Mucosa of stomach (tissue), 1 donor: ENCODE results near the gene MED26.

Source experiments
- H3K27me3 ChIP-seq: one replicate; pipeline ENCODE4 v1.7.0; 2013; ENCODE audit warnings: mild to moderate bottlenecking, low read length; ENCODE audit not compliant: control insufficient read depth, insufficient read depth
- H3K36me3 ChIP-seq: one replicate; pipeline ENCODE4 v1.7.0; 2013; ENCODE audit warnings: low read length; ENCODE audit not compliant: control insufficient read depth, insufficient read depth
- H3K4me1 ChIP-seq: one replicate; pipeline ENCODE4 v1.7.0; 2013; ENCODE audit warnings: mild to moderate bottlenecking, low read length; ENCODE audit not compliant: control insufficient read depth, insufficient read depth
- H3K4me3 ChIP-seq: one replicate; pipeline ENCODE4 v1.7.0; 2013; ENCODE audit warnings: low read length
- H3K9ac ChIP-seq: one replicate; pipeline ENCODE4 v1.7.0; 2013; ENCODE audit warnings: mild to moderate bottlenecking, low read length, moderate library complexity
- H3K9me3 ChIP-seq: one replicate; pipeline ENCODE4 v1.7.0; 2013; ENCODE audit warnings: mild to moderate bottlenecking, low read length, moderate library complexity; ENCODE audit not compliant: control insufficient read depth
- donor health status: Pancreatic carcinoma.

Gene MED26

DNA sequence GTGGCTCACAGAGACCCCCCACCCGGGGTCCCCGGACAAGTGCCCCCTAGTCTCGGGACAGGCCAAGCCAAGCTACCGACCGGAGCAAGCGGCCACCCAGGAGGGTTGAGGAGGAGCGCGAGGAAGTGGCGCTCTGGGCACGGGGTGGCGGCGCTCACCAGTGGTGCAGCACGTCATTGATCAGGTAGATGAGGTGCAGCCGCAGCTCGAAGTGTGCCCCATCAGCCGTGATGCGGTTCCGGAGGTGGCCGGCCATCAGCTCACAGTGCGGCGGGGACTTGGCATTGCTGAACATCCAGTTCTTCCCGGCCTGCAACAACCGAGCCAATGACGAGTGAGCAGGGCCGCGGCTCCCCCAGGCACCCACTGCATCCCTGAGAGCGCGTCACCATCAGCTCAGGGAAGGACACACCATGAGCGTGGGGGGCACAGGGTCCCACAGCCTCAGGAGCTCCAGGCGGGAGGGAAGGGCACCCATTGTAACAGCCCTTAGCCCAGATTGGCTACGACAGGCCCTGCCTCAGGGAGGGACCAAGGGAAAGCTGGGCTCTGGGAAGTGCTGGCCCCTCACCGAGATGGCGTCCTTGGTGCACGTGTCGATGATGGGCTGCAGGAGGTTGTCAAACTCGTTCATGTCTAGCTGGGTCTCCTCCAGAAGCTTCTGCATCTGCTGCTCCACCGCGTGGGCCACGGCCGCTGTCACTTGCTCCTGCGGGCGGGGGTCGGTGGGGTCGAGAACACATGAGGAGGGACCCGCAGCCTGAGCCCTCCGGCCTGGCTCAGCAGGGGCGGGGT lies 95.4 kb downstream of the MED26 start:
- Histone ChIP-seq H3K9ac (no peak overlapping the region), H3K9me3 (no peaks in the 10 kb centered on the region), H3K27me3 (no peaks in the 10 kb centered on the region), H3K36me3 (peaks cover 24% of the 10 kb centered on the region), H3K4me3 (no peak overlapping the region), H3K4me1 (no peaks in the 10 kb centered on the region)

DNA sequence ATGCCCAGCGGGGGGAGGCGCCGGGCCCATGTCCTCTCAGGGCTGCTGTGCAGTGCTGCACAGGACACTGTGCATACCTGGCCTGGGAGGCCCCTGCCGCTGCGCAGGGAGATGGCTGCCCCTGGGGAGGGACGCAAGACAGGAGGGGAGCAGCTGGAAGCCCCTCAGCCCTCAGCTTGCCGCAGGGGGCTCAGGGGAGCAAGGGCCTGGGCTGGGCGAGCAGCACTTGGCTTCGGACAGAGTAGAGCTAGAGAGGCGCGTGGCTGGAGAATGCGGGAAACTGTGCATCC lies 96.7 kb downstream of the MED26 start:
- Histone ChIP-seq H3K36me3 (peaks cover 26% of the 10 kb centered on the region), H3K9me3 (no peaks in the 10 kb centered on the region), H3K9ac (no peak overlapping the region), H3K4me3 (no peak overlapping the region), H3K4me1 (no peaks in the 10 kb centered on the region), H3K27me3 (no peaks in the 10 kb centered on the region)

DNA sequence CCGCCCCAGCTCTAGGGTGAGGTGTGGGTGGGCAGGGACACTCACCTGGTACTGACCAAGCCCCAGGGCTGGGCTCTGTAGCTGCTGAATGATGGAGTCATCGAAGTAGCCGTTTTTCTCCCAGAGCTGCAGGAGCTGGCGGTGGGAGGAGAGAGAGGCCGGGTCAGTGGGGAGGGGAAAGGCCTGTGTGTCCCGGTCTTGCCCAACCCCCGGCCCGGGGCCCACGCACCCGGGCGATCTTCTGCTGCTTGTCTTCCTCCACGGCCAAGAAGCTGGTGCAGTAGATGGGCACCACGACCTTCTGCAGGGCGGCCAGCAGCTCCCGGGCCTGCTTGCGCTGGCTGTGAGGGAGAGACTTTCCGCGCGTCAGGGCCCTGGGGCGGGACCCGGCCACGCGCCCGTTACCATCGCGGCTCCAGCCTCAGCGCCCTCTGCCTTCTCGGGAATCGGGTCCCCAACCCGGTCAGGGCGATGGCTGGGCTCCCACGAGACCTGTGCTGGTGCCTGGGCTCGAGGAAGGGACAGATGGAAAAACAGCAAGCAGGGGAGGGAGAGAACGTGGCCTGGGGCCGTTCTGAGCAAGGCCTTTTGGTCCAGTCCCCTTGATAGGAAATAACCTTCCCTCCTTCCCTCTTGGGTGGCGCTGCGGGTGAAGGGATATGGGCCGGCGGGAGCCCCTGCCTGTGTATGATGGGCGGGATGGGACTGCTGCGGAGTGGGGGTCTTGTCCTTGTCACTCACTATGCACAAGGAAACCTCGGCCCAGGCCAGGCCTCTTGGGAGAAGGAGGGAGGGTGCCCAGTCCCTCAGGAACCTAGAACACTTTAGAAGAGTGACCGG lies 97.2 kb downstream of the MED26 start:
- Histone ChIP-seq H3K4me3 (no peak overlapping the region), H3K4me1 (no peaks in the 10 kb centered on the region), H3K9ac (no peak overlapping the region), H3K9me3 (no peaks in the 10 kb centered on the region), H3K36me3 (peaks cover 26% of the 10 kb centered on the region), H3K27me3 (no peaks in the 10 kb centered on the region)

DNA sequence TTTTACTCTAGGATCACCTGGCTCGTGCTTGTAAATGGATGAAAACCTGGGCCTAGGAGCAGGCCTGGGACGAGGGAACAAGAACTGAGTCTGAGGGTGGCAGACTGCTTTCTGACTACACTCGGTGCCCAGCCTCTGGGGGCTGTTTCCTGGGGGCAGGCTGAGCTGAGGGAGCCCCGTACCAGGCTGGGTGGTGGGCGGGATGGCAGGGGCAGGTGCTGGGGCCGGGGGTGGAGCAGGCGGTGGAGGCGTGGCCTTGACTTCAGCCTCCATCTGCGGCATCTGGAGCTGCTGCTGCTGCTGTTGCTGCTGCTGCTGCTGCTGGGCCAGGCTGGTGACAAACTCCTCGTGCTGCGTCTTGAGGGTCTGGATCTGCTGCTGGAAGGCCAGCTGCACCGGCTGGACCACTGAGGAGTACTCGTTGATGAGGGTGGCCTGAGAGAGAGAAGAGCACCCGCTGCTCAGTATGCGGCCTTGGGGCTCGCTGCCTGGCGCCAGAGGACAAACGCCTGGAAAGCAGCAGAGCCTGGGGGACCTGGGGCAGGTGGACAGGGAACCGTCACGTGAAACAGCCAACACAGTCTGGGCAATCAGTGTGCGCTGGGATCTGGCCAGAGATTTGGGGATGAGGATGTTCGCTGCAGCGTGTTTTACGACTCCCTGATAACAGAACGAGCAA lies 98.4 kb downstream of the MED26 start:
- H3K9ac ChIP-seq = no peak overlapping the region
- no peaks in the 10 kb centered on the region for H3K27me3 ChIP-seq
- no peaks in the 10 kb centered on the region for H3K4me1 ChIP-seq
- no peaks in the 10 kb centered on the region for H3K9me3 ChIP-seq
- H3K36me3 ChIP-seq = peaks cover 26% of the 10 kb centered on the region
- no peak overlapping the region for H3K4me3 ChIP-seq

DNA sequence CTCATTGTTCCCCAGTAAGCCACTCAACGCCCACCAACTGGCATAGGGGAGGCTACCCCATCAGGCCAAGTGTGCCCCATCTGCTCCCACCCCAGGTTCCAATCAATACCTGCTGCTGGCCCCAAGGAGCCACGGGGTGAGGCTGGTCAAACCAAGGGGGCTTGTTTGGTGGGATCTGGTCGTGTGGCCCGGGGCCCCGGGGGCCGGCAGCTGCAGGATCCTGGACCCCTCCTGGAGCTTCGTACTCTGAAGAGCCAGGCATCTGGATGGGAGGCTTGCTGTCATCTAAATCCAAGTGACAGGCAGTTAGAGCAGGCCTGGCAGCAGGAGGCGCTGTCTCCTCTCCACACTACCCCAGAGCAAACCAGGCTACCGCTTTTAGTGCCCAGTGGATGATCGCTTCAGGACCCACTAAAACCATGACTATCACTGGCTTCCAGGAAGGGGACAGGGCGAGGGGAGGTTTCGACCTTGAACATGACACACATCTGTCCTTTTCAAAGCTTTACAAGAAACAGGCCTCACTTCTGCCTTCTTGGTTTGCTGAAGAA lies 100.0 kb downstream of the MED26 start:
- no peaks in the 10 kb centered on the region for H3K27me3 ChIP-seq
- H3K36me3 ChIP-seq = peaks cover 35% of the 10 kb centered on the region
- H3K4me3 ChIP-seq = no peak overlapping the region
- no peaks in the 10 kb centered on the region for H3K4me1 ChIP-seq
- H3K9ac ChIP-seq = no peak overlapping the region
- no peaks in the 10 kb centered on the region for H3K9me3 ChIP-seq

DNA sequence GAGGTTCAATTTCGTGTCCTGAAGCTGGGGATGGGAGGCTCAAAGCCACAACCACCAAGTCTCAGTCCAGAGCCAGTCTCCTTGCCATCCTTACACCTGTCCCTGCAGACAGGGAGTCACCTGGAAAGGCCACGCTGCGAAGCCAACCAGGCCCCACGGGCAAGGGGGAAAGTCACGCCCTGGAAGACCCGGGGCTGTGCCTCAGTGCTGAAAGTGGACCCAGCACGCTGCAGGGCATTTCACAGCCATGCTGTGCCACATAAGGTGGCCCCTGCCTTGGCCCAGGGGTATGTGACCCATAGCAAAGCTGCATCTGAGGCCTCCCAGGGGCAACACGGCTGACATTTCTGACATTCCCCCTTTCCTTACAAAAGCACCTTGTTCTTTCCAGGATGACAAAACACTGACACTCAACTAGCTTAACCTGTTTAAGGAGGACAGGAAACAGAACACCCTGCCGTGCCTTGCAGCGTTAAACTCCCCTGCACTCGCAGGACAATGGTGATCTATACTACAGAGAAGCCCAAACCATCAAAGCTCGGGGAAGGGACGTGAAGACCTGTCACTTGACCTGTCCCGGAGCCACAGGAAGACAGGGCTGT lies 100.6 kb downstream of the MED26 start:
- H3K4me3 ChIP-seq = no peak overlapping the region
- no peaks in the 10 kb centered on the region for H3K27me3 ChIP-seq
- H3K9ac ChIP-seq = no peak overlapping the region
- H3K9me3 ChIP-seq = no peaks in the 10 kb centered on the region
- H3K36me3 ChIP-seq = peaks cover 38% of the 10 kb centered on the region
- no peaks in the 10 kb centered on the region for H3K4me1 ChIP-seq

DNA sequence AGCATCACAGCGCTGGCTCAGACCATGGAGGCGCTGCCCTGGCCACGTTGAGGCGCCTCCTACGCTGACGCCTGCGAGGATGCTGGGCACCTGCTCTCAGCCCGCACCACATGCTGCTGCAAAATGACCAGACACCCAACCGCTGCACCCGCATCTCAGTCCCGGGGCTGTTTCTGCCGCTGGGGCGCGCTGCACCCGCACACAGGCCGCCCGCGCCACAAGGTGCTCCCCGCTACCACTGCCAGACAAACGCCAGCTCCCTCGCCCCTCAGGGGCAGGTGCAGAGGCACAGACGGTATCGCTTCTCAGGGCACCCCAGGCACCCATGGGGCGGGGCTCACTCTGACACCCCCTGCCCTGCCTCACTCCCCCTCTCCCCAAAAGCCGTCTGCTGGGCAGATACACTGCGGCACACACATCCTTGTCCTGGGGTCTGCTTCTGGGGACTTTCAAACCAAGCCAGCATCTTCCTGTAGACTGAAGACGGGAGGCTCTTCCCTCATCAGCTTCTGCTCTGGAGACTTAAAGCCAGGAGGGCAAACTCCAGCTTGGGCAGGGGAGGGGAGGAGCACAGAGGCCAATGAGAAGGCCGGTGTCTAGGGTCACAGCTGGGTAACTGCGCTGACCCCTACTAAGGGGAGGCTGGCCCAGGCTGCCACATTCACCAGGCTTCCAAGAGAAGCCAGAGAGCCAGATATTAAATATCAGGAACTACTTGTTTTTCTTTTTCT lies 102.1 kb downstream of the MED26 start:
- H3K4me3 ChIP-seq = no peak overlapping the region
- H3K9ac ChIP-seq = no peak overlapping the region
- peaks cover 39% of the 10 kb centered on the region for H3K36me3 ChIP-seq
- no peaks in the 10 kb centered on the region for H3K4me1 ChIP-seq
- no peaks in the 10 kb centered on the region for H3K9me3 ChIP-seq
- no peaks in the 10 kb centered on the region for H3K27me3 ChIP-seq

DNA sequence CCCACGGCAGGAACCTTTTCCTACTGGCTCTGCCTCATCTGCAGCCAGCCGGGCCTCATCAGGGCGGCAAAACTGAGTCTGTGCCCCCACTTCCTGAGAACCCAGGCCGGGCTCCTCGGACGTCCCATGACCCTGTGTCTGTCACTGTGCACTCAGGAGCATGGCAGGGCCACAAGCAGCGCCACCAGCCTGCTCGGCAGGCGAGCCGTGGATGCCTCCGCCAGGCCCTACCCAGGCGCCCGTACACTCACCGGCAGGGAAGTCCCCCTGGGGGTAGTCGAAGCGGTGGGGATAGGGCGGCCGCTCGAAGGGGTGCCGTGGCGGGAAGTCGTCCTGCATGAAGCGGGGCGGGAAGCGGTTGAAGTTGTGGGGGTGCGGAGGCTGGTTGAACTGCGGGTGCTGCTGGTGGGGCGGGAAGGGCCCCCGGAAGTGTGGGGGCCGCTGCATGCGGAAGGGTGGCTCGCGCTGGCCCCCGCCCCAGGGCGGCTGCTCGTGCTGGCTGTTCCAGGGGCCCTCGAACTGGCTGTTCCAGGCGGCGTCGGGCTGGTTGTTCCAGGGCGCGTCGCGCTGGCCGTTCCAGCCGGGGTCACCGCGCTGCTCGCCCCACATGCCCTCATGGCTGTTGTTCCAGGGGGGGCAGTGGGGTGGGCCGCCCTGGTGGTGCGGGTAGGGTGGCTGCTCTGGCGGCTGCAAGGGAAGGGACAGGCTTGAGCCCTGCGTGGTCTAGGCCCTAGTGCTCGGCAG lies 102.8 kb downstream of the MED26 start:
- H3K27me3 ChIP-seq = no peaks in the 10 kb centered on the region
- H3K4me1 ChIP-seq = no peaks in the 10 kb centered on the region
- no peaks in the 10 kb centered on the region for H3K9me3 ChIP-seq
- no peak overlapping the region for H3K9ac ChIP-seq
- H3K36me3 ChIP-seq = peaks cover 37% of the 10 kb centered on the region
- no peak overlapping the region for H3K4me3 ChIP-seq
